B cell (primary cell): ENCODE data around the gene SCFD2. TPM values are rescaled to one million over a fixed set of nuclear protein-coding genes. Genes with fewer than 3 reads are reported as not detected.

ENCODE experiments used
- ATAC-seq: fragments of 200-7000 bp; cut with Tn5 transposase; one replicate; pipeline ENCODE4 v1.10.0; 2021; ENCODE audit warnings: low read depth, mild to moderate bottlenecking, moderate number of reproducible peaks, moderate library complexity
- CTCF ChIA-PET: fragments of 350-600 bp; sonication (Branson Sonifier 250); formaldehyde crosslinking; loops from one replicate; lab custom pipeline; 2021; ENCODE audit warnings: antibody characterized with exemption, inconsistent platforms; lab: Charles Lee
- POLR2A ChIA-PET: fragments of 350-600 bp; sonication (Branson Sonifier 250); formaldehyde crosslinking; loops from one replicate; lab custom pipeline; 2021; ENCODE audit warnings: antibody characterized with exemption; lab: Charles Lee
- DNase-seq: peaks from one replicate; pipeline ENCODE4 v3.0.0; 2013
- H2AFZ ChIP-seq: 2 replicates; pipeline ENCODE4 v1.6.1; 2012; ENCODE audit warnings: mild to moderate bottlenecking, low read depth, low read length; ENCODE audit not compliant: insufficient read depth, poor library complexity, severe bottlenecking
- H3K27ac ChIP-seq, 2 donors: 1 replicate in 1 of 2; 2 replicates in 1 of 2; pipeline ENCODE4 v1.5.1; 2012 to 2013; ENCODE audit warnings: low read length in 2 of 2, mild to moderate bottlenecking in 2 of 2, moderate library complexity in 1 of 2
- H3K27me3 ChIP-seq, 4 experiments: fragments of 200-600 bp in 1 of 4; sonication (generic) in 1 of 4; replicated peaks in 1 of 4; 1 replicate in 2 of 4; 2 replicates in 2 of 4; pipeline versions ENCODE4 v1.6.1 to v1.7.0; 2013 to 2016; ENCODE audit warnings: low read length in 3 of 4, mild to moderate bottlenecking in 2 of 4, mixed read lengths in 1 of 4, moderate library complexity in 1 of 4; ENCODE audit not compliant: insufficient read depth in 4 of 4, control insufficient read depth in 3 of 4; ENCODE audit errors: control extremely low read depth in 1 of 4
- H3K36me3 ChIP-seq, 2 experiments: replicated peaks in 1 of 2; 1 replicate in 1 of 2; 2 replicates in 1 of 2; pipeline versions ENCODE4 v1.6.1 to v1.7.1; 2013; ENCODE audit warnings: low read length in 1 of 2; ENCODE audit not compliant: insufficient read depth in 2 of 2, control insufficient read depth in 1 of 2; ENCODE audit errors: control extremely low read depth in 1 of 2, extremely low read depth in 1 of 2
- H3K4me1 ChIP-seq, 2 donors: fragments of 200-600 bp in 1 of 2; sonication (generic) in 1 of 2; 1 replicate in 1 of 2; 2 replicates in 1 of 2; pipeline versions ENCODE4 v1.5.1 to v1.6.1; 2013 to 2017; ENCODE audit warnings: low read length in 2 of 2; ENCODE audit not compliant: control insufficient read depth in 2 of 2, insufficient read depth in 2 of 2
- H3K4me2 ChIP-seq: replicated peaks from 2 replicates; pipeline ENCODE3; 2012; ENCODE audit warnings: mild to moderate bottlenecking, low read depth, low read length; ENCODE audit not compliant: poor library complexity, severe bottlenecking
- H3K4me3 ChIP-seq, 5 experiments: fragments of 200-600 bp in 1 of 5; sonication (generic) in 1 of 5; 1 replicate in 3 of 5; 2 replicates in 2 of 5; pipeline versions ENCODE4 v1.5.1 to v1.7.0; 2011 to 2016; ENCODE audit warnings: low read length in 4 of 5, mild to moderate bottlenecking in 4 of 5, low read depth in 2 of 5, control low read depth in 1 of 5, moderate library complexity in 1 of 5; ENCODE audit not compliant: insufficient read depth in 1 of 5; ENCODE audit errors: control extremely low read depth in 1 of 5, extremely low read depth in 1 of 5
- H3K79me2 ChIP-seq: fragments of 200-600 bp; sonication (generic); one replicate; pipeline ENCODE4 v1.6.0; 2016; ENCODE audit warnings: low read length; ENCODE audit not compliant: control insufficient read depth, insufficient read depth
- H3K9ac ChIP-seq: fragments of 200-600 bp; sonication (generic); 2 replicates; pipeline ENCODE4 v1.6.1; 2017; ENCODE audit warnings: mild to moderate bottlenecking, low read length, moderate library complexity
- H3K9me3 ChIP-seq, 3 donors: one replicate each; pipeline versions ENCODE4 v1.6.1 to v1.7.1; 2013; ENCODE audit warnings: low read length in 2 of 3; ENCODE audit not compliant: control insufficient read depth in 2 of 3, insufficient read depth in 1 of 3; ENCODE audit errors: control extremely low read depth in 1 of 3
- H4K20me1 ChIP-seq: 2 replicates; pipeline ENCODE4 v1.6.0; 2012; ENCODE audit warnings: mild to moderate bottlenecking, low read length; ENCODE audit not compliant: insufficient read depth, control insufficient read depth, poor library complexity, severe bottlenecking
- H3K27ac Mint-ChIP-seq: one replicate; pipeline ENCODE4 v1.8.0; 2021; ENCODE audit warnings: mixed read lengths
- H3K27me3 Mint-ChIP-seq: one replicate; pipeline ENCODE4 v1.8.0; 2021; ENCODE audit warnings: mixed read lengths
- H3K4me1 Mint-ChIP-seq: one replicate; pipeline ENCODE4 v1.8.0; 2021; ENCODE audit warnings: mixed read lengths
- H3K4me3 Mint-ChIP-seq: one replicate; pipeline ENCODE4 v1.8.0; 2021; ENCODE audit warnings: mixed read lengths
- H3K9me3 Mint-ChIP-seq: one replicate; pipeline ENCODE4 v1.8.0; 2022; ENCODE audit warnings: mixed read lengths; ENCODE audit not compliant: insufficient read depth
- CTCF ChIP-seq: fragments of 200-600 bp; IDR thresholded peaks from one replicate; pipeline ENCODE4 v1.8.0; 2022; ENCODE audit warnings: antibody characterized with exemption, mild to moderate bottlenecking
- EZH2 ChIP-seq: IDR thresholded peaks from 2 replicates; pipeline ENCODE4 v1.6.1; 2012; ENCODE audit warnings: borderline replicate concordance, low read depth, mild to moderate bottlenecking, moderate library complexity, low read length; ENCODE audit not compliant: insufficient read depth, poor library complexity, severe bottlenecking
- WGBS: methylation state at CpG from one replicate; pipeline ENCODE4 v1.1.5; 2013; ENCODE audit warnings: missing lambda C conversion rate; ENCODE audit not compliant: insufficient coverage; 5-methylcytosine and 5-hydroxymethylcytosine counted together
- intact Hi-C: fragments of 100-400 bp; cut with micrococcal nuclease; formaldehyde crosslinking; loops from one replicate; pipeline ENCODE4 v1.10.0; 2022
- polyA plus RNA-seq: library from polyadenylated mRNA; depleted of rRNA; stranded (reverse); fragments of >200 nt; gene quantifications from 2 replicates; pipeline ENCODE4 v1.2.3, GENCODE V29; 2012
- total RNA-seq, 2 donors: library from RNA; stranded (reverse); fragments of 120-200 nt in 1 of 2; gene quantifications; 1 replicate in 1 of 2; 2 replicates in 1 of 2; pipeline versions ENCODE4 v1.2.3 to v1.2.4, GENCODE V29; 2013 to 2022

SCFD2 gene
- total and polyA plus RNA-seq, 2 donors (not counting 1 experiment from before 2014, with no cell fraction given): 12.8 to 20.4 TPM

- peaks cover 33% of the 10 kb centered on the region for H3K4me1 Mint-ChIP-seq
Observed at GRCh38 chr4:53380221-53380620, 14.4 kb upstream of the SCFD2 start.

GRCh38 chr4:53378171-53378482, 12.3 kb upstream of the SCFD2 start:
- ATAC-seq (no peak), DNase-seq (no peak)
- peak overlapping the region; percentile 90 for H3K4me2 ChIP-seq
- intact Hi-C loops: no loop called here
- 0% methylated on average over 2 of the region's 10 CpGs for WGBS
- H3K79me2 ChIP-seq: peaks cover 54% of the 10 kb centered on the region
- peak overlapping the region; percentile 100 for H3K4me3 Mint-ChIP-seq
- no peaks in the 10 kb centered on the region for H3K27me3 ChIP-seq
- peaks cover 0 to 9% of the 10 kb centered on the region in 2 experiments for H3K36me3 ChIP-seq
- H3K9ac ChIP-seq: peak overlapping the region; percentile 95
- peaks cover 33% of the 10 kb centered on the region for H3K4me1 Mint-ChIP-seq
- ChIA-PET CTCF (interaction anchor here (0.6 kb wide), 1 partner anchor 56 kb away, joined by 4 read pairs; no protein-coding TSS in a partner anchor), POLR2A (interaction anchor here (1.3 kb wide), 1 partner anchor 686 kb away, joined by 4 read pairs; the partner anchor contains the start of gene CHIC2)
- peak overlapping the region; percentile 99 for H3K27ac Mint-ChIP-seq
- peak overlapping the region; percentile 74 to 95 (median 85) for H3K4me3 ChIP-seq
- H3K9me3 ChIP-seq: no peaks in the 10 kb centered on the region
- TF ChIP-seq CTCF: no peak
- TF ChIP-seq EZH2: no peak
- H3K4me1 ChIP-seq: peaks cover 7 to 28% of the 10 kb centered on the region in 2 donors
- peak overlapping the region; percentile 79 to 88 for H3K27ac ChIP-seq
- no peaks in the 10 kb centered on the region for H3K9me3 Mint-ChIP-seq
- no peaks in the 10 kb centered on the region for H3K27me3 Mint-ChIP-seq
- H2AFZ ChIP-seq: peak overlapping the region; percentile 98
- H4K20me1 ChIP-seq: peaks cover 32% of the 10 kb centered on the region

More at GRCh38 chr4:53380221-53380620, 14.4 kb upstream of the SCFD2 start:
- Histone ChIP-seq H2AFZ (no peak overlapping the region), H3K79me2 (peaks cover 61% of the 10 kb centered on the region), H3K36me3 (peaks cover 3 to 25% of the 10 kb centered on the region in 2 experiments), H3K4me3 (no peak overlapping the region), H3K9me3 (no peaks in the 10 kb centered on the region), H3K27ac (no peak overlapping the region), H4K20me1 (peaks cover 40% of the 10 kb centered on the region), H3K9ac (no peak overlapping the region), H3K27me3 (no peaks in the 10 kb centered on the region), H3K4me2 (no peak overlapping the region), H3K4me1 (peaks cover 7 to 28% of the 10 kb centered on the region in 2 donors)
- Mint-ChIP-seq H3K27me3 (no peaks in the 10 kb centered on the region), H3K9me3 (no peaks in the 10 kb centered on the region), H3K27ac (no peak overlapping the region), H3K4me3 (no peak overlapping the region)
- DNase-seq: no peak
- ChIA-PET CTCF (no interaction called here), POLR2A (no interaction called here)
- intact Hi-C loops: loop anchor here (10.0 kb wide), 1 partner anchor 55 kb away; no protein-coding TSS in a partner anchor
- no peak for TF ChIP-seq EZH2
- no peak for TF ChIP-seq CTCF
- 94% methylated on average over 3 of the region's 4 CpGs for WGBS
- ATAC-seq: no peak
